Measurements from ENCODE around the gene CRYBB3.
"Not testable (repeated sequence)": the region's sequence is repeated elsewhere in the genome, so short reads cannot be mapped to it uniquely, and the experiment has no call there.

Gene CRYBB3

GRCh38 chr22:25205847-25206246 is 6.2 kb downstream of the CRYBB3 start:
- no peak for DNase-seq (ENCODE audit: low read depth in 3 of 3)

- no peak for DNase-seq (ENCODE audit: low read depth in 3 of 3)
Observed at GRCh38 chr22:25206998-25207397, 7.3 kb downstream of the CRYBB3 start.

- DNase-seq (ENCODE audit: low read depth in 3 of 3): no peak
Observed at GRCh38 chr22:25207553-25208157, 8.0 kb downstream of the CRYBB3 start.

GRCh38 chr22:25208328-25208727 is 8.7 kb downstream of the CRYBB3 start:
- DNase-seq (ENCODE audit: low read depth in 3 of 3): no peak

- no peak for DNase-seq (ENCODE audit: low read depth in 3 of 3)
Observed at GRCh38 chr22:25208743-25209505, 9.3 kb downstream of the CRYBB3 start.

- DNase-seq (ENCODE audit: low read depth in 3 of 3): no peak
Observed at GRCh38 chr22:25210793-25211192, 11.1 kb downstream of the CRYBB3 start.

GRCh38 chr22:25212337-25212736 is 12.7 kb downstream of the CRYBB3 start:
- DNase-seq (ENCODE audit: low read depth in 3 of 3): no peak

GRCh38 chr22:25213221-25213620 is 13.6 kb downstream of the CRYBB3 start:
- DNase-seq (ENCODE audit: low read depth in 3 of 3): no peak

- no peak for DNase-seq (ENCODE audit: low read depth in 3 of 3)
Observed at GRCh38 chr22:25216230-25216629, 16.6 kb downstream of the CRYBB3 start.

GRCh38 chr22:25219211-25219689 is 19.6 kb downstream of the CRYBB3 start, which contains the start of gene CRYBB2:
CRYBB2 (plus strand) TSS chr22:25219639; CDS start chr22:25221430, 1,791 bp downstream.
- no peak for DNase-seq (ENCODE audit: low read depth in 3 of 3)

- DNase-seq (ENCODE audit: low read depth in 3 of 3): no peak
Observed at GRCh38 chr22:25219948-25220442, 20.3 kb downstream of the CRYBB3 start.

GRCh38 chr22:25221790-25222189 is 22.1 kb downstream of the CRYBB3 start:
- no peak for DNase-seq (ENCODE audit: low read depth in 3 of 3)

GRCh38 chr22:25223269-25223850 is 23.7 kb downstream of the CRYBB3 start:
- DNase-seq (ENCODE audit: low read depth in 3 of 3): no peak

- no peak for DNase-seq (ENCODE audit: low read depth in 3 of 3)
Observed at GRCh38 chr22:25228822-25229221, 29.2 kb downstream of the CRYBB3 start.

GRCh38 chr22:25230760-25231159 is 31.1 kb downstream of the CRYBB3 start:
- not testable (repeated sequence) for DNase-seq (ENCODE audit: low read depth in 3 of 3)

- DNase-seq (ENCODE audit: low read depth in 3 of 3): no peak
Observed at GRCh38 chr22:25232301-25232700, 32.6 kb downstream of the CRYBB3 start.

- DNase-seq (ENCODE audit: low read depth in 3 of 3): not testable (repeated sequence)
Observed at GRCh38 chr22:25233706-25234105, 34.0 kb downstream of the CRYBB3 start.

- DNase-seq (ENCODE audit: low read depth in 3 of 3): peak; percentile 34 to 75 (median 44)
Observed at GRCh38 chr22:25235547-25236290, 36.1 kb downstream of the CRYBB3 start.

GRCh38 chr22:25236417-25236816 is 36.8 kb downstream of the CRYBB3 start:
- no peak for DNase-seq (ENCODE audit: low read depth in 3 of 3)

GRCh38 chr22:25237503-25237902 is 37.8 kb downstream of the CRYBB3 start:
- DNase-seq (ENCODE audit: low read depth in 3 of 3): no peak

GRCh38 chr22:25238058-25238457 is 38.4 kb downstream of the CRYBB3 start:
- not testable (repeated sequence) for DNase-seq (ENCODE audit: low read depth in 3 of 3)

GRCh38 chr22:25255169-25255568 is 55.5 kb downstream of the CRYBB3 start:
- DNase-seq (ENCODE audit: low read depth in 3 of 3): not testable (repeated sequence)

Data from stimulated activated CD4-positive, alpha-beta T cell treated with anti-CD3 and anti-CD28 coated beads, TNF-alpha, amount 100 ng/mL, for 24 hours (primary cell).